HepG2 (cell line): Measurements from ENCODE around the gene ASXL1. TPM values are rescaled to one million over a fixed set of nuclear protein-coding genes. Genes with fewer than 3 reads are reported as not detected.

Experiments used
- CREB1 ChIP-seq, 2 experiments: fragments of 450-650 bp in 1 of 2; IDR thresholded peaks; 2 replicates each; pipeline ENCODE4 v1.6.1; 2016 to 2017; ENCODE audit warnings: control low read depth in 1 of 2, mild to moderate bottlenecking in 1 of 2, missing compliant biosample characterization in 1 of 2, missing genetic modification characterization in 1 of 2
- CSRNP1 ChIP-seq: sonication (generic); formaldehyde crosslinking; IDR thresholded peaks from 2 replicates; pipeline ENCODE4 v1.8.1; 2023; ENCODE audit warnings: mild to moderate bottlenecking, missing genetic modification reagents
- HDAC6 ChIP-seq: fragments of 200-600 bp; sonication (generic); IDR thresholded peaks from 2 replicates; pipeline ENCODE4 v1.7.0; 2017; ENCODE audit warnings: mild to moderate bottlenecking, antibody characterized with exemption, low read length, low read depth
- ISX ChIP-seq: sonication (generic); formaldehyde crosslinking; conservative IDR thresholded peaks from 2 replicates; pipeline ENCODE4 v1.5.0; 2020; ENCODE audit warnings: missing genetic modification reagents
- JUN ChIP-seq: sonication (generic); formaldehyde crosslinking; IDR thresholded peaks from 2 replicates; pipeline ENCODE4 v1.4.0; 2020; ENCODE audit warnings: mild to moderate bottlenecking, missing genetic modification reagents
- POLR2A ChIP-seq, 2 experiments: IDR thresholded peaks; 2 replicates each; pipeline ENCODE4 v1.6.1; 2011; ENCODE audit warnings: low read depth in 2 of 2, low read length in 2 of 2, mild to moderate bottlenecking in 1 of 2, moderate library complexity in 1 of 2; ENCODE audit not compliant: insufficient read depth in 1 of 2
- SNAI1 ChIP-seq: sonication (generic); formaldehyde crosslinking; IDR thresholded peaks from 2 replicates; pipeline ENCODE4 v1.5.0; 2020; ENCODE audit warnings: mild to moderate bottlenecking, missing genetic modification reagents, borderline replicate concordance
- SOX6 ChIP-seq, 2 experiments: fragments of 450-650 bp in 1 of 2; sonication (generic) in 1 of 2; formaldehyde crosslinking in 1 of 2; IDR thresholded peaks; 2 replicates each; pipeline versions ENCODE4 v1.4.0 to v1.6.1; 2017 to 2020; ENCODE audit warnings: antibody characterized with exemption in 1 of 2, mild to moderate bottlenecking in 1 of 2, missing genetic modification reagents in 1 of 2
- STAG1 ChIP-seq: sonication (generic); formaldehyde crosslinking; IDR thresholded peaks from 2 replicates; pipeline ENCODE4 v1.4.0; 2020; ENCODE audit warnings: missing genetic modification reagents
- TBX2 ChIP-seq: sonication (generic); formaldehyde crosslinking; IDR thresholded peaks from 2 replicates; pipeline ENCODE4 v1.5.0; 2020; ENCODE audit warnings: missing genetic modification reagents, mild to moderate bottlenecking, borderline replicate concordance
- THRA ChIP-seq: sonication (generic); formaldehyde crosslinking; IDR thresholded peaks from 2 replicates; pipeline ENCODE4 v1.4.0; 2020; ENCODE audit warnings: missing genetic modification reagents, borderline replicate concordance
- ZFP90 ChIP-seq: sonication (generic); formaldehyde crosslinking; IDR thresholded peaks from 2 replicates; pipeline ENCODE4 v1.8.0; 2022; ENCODE audit warnings: missing genetic modification reagents, mild to moderate bottlenecking, inconsistent platforms, borderline replicate concordance
- ZNF431 ChIP-seq: sonication (generic); formaldehyde crosslinking; IDR thresholded peaks from 2 replicates; pipeline ENCODE4 v1.9.0; 2022; ENCODE audit warnings: missing genetic modification reagents, low read depth, mild to moderate bottlenecking, borderline replicate concordance
- ZNF784 ChIP-seq: sonication (generic); formaldehyde crosslinking; IDR thresholded peaks from 2 replicates; pipeline ENCODE4 v1.5.1; 2020; ENCODE audit warnings: missing genetic modification reagents, mild to moderate bottlenecking, borderline replicate concordance
- ZXDC ChIP-seq: sonication (generic); formaldehyde crosslinking; IDR thresholded peaks from 2 replicates; pipeline ENCODE4 v1.5.0; 2020; ENCODE audit warnings: mild to moderate bottlenecking, missing genetic modification reagents
- polyA plus RNA-seq, 8 experiments: library from polyadenylated mRNA; depleted of rRNA in 3 of 8; stranded (reverse) in 7 of 8; unstranded in 1 of 8; fragments of >200 nt; fragmentation: Illumina TruSeq in 4 of 8; extraction: Trizol in 4 of 8; gene quantifications; 2 replicates each; pipeline versions ENCODE4 v1.2.1 to v1.2.3, GENCODE V29; 2011 to 2016; ENCODE audit warnings: low read depth in 4 of 8, missing spikeins in 1 of 8, mixed read lengths in 1 of 8; ENCODE audit not compliant: insufficient read depth in 1 of 8
- total RNA-seq, 5 experiments: library from RNA; depleted of rRNA; stranded (reverse); fragments of >200 nt; fragmentation: Illumina TruSeq; extraction: Trizol; gene quantifications; 2 replicates each; pipeline ENCODE4 v1.2.3, GENCODE V29; 2016; ENCODE audit warnings: low read depth in 1 of 5
- TF ChIP-seq, protein P1 (sequence below), 2 experiments: sonication (generic) in 1 of 2; formaldehyde crosslinking in 1 of 2; IDR thresholded peaks; 2 replicates each; pipeline versions ENCODE4 v1.6.1 to v1.9.0; 2014 to 2022; ENCODE audit warnings: antibody characterized with exemption in 1 of 2, borderline replicate concordance in 1 of 2, inconsistent platforms in 1 of 2, low read depth in 1 of 2, missing genetic modification reagents in 1 of 2

ASXL1 gene
- total and polyA plus RNA-seq, 2 of the 13 experiments (the other 11 are each of a cell fraction or from before 2014, with no cell fraction given), result 62.1 to 74.8 TPM

- TF ChIP-seq ZFP90 (0 out of 2 replicates have a peak, but pooled peaks have one; percentile 4), CREB1 (IDR thresholded peaks at IDR 0.05) (no peak), CREB1 (CRISPR knock-in tag; IDR thresholded peaks at IDR 0.05) (peak; percentile 1; the same call in 1 of the 2 replicates), THRA (no peak), ZNF431 (CRISPR knock-in tag) (no peak), POLR2A (IDR thresholded peaks at IDR 0.05; ENCODE audit: insufficient read depth in 1 of 2, low read depth in 2 of 2, low read length in 2 of 2) (no peak), SOX6 (IDR thresholded peaks at IDR 0.05) (no peak), SOX6 (CRISPR knock-in tag; IDR thresholded peaks at IDR 0.05) (0 out of 2 replicates have a peak, but pooled peaks have one; percentile 45), ISX (CRISPR knock-in tag) (no peak), STAG1 (CRISPR knock-in tag) (no peak), JUN (CRISPR knock-in tag) (no peak), HDAC6 (no peak), TBX2 (no peak), ZNF784 (CRISPR knock-in tag) (no peak), ZXDC (CRISPR knock-in tag) (no peak), CSRNP1 (CRISPR knock-in tag) (peak; percentile 22; the same call in 1 of the 2 replicates), SNAI1 (no peak)
- TF ChIP-seq, protein P1, sequence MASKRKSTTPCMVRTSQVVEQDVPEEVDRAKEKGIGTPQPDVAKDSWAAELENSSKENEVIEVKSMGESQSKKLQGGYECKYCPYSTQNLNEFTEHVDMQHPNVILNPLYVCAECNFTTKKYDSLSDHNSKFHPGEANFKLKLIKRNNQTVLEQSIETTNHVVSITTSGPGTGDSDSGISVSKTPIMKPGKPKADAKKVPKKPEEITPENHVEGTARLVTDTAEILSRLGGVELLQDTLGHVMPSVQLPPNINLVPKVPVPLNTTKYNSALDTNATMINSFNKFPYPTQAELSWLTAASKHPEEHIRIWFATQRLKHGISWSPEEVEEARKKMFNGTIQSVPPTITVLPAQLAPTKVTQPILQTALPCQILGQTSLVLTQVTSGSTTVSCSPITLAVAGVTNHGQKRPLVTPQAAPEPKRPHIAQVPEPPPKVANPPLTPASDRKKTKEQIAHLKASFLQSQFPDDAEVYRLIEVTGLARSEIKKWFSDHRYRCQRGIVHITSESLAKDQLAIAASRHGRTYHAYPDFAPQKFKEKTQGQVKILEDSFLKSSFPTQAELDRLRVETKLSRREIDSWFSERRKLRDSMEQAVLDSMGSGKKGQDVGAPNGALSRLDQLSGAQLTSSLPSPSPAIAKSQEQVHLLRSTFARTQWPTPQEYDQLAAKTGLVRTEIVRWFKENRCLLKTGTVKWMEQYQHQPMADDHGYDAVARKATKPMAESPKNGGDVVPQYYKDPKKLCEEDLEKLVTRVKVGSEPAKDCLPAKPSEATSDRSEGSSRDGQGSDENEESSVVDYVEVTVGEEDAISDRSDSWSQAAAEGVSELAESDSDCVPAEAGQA (IDR thresholded peaks at IDR 0.05; ENCODE audit: low read depth), result no peak
- TF ChIP-seq, protein P1 (CRISPR knock-in tag; IDR thresholded peaks at IDR 0.05; ENCODE audit: borderline replicate concordance), result no peak
Observed at GRCh38 chr20:32330555-32330897, 27.6 kb upstream of the ASXL1 start (continued).
